ENCODE data around the gene SLC22A12.
"Not testable (repeated sequence)": the region's sequence is repeated elsewhere in the genome, so short reads cannot be mapped to it uniquely, and the experiment has no call there.

SLC22A12 gene

GRCh38 chr11:64594159-64594939 lies 3.3 kb downstream of the SLC22A12 start:
- Histone ChIP-seq H3K9me3 (replicated peaks; ENCODE audit: insufficient read depth, low read length) (no peaks in the 10 kb centered on the region), H3K9ac (ENCODE audit: low read length) (no peak overlapping the region), H3F3A (ENCODE audit: insufficient read depth, low read length) (no peaks in the 10 kb centered on the region), H2AFZ (ENCODE audit: low read length) (no peak overlapping the region), H3K79me2 (ENCODE audit: low read length) (no peaks in the 10 kb centered on the region), H4K20me1 (ENCODE audit: insufficient read depth, low read length) (no peaks in the 10 kb centered on the region), H3K4me1 (ENCODE audit: low read length) (no peaks in the 10 kb centered on the region), H3K36me3 (replicated peaks; ENCODE audit: insufficient read depth, low read length) (no peaks in the 10 kb centered on the region), H3K4me2 (ENCODE audit: low read depth, low read length) (no peak overlapping the region), H3K27me3 (replicated peaks; ENCODE audit: insufficient read depth, low read length) (peaks cover 74% of the 10 kb centered on the region), H3K4me3 (ENCODE audit: low read length) (no peak overlapping the region), H3K27ac (ENCODE audit: low read length) (no peak overlapping the region), H3K9me2 (replicated peaks; ENCODE audit: insufficient read depth, low read length) (no peaks in the 10 kb centered on the region)
- no peak for DNase-seq
- TF ChIP-seq EZH2 (optimal IDR thresholded peaks at IDR 0.05; ENCODE audit: low read depth, low read length) = no peak
- no peak for TF ChIP-seq EZH2phosphoT487 (IDR thresholded peaks at IDR 0.05; ENCODE audit: low read length)
- TF ChIP-seq CTCF (IDR thresholded peaks at IDR 0.05; ENCODE audit: low read length) = no peak

GRCh38 chr11:64595922-64596321 lies 4.9 kb downstream of the SLC22A12 start:
- H3K79me2 ChIP-seq (ENCODE audit: low read length); H3K36me3 ChIP-seq (replicated peaks; ENCODE audit: insufficient read depth, low read length); DNase-seq; H3K9me2 ChIP-seq (replicated peaks; ENCODE audit: insufficient read depth, low read length); H3F3A ChIP-seq (ENCODE audit: insufficient read depth, low read length); H2AFZ ChIP-seq (ENCODE audit: low read length); H3K4me2 ChIP-seq (ENCODE audit: low read depth, low read length); H3K4me3 ChIP-seq (ENCODE audit: low read length); H3K27ac ChIP-seq (ENCODE audit: low read length); H3K4me1 ChIP-seq (ENCODE audit: low read length); H3K9ac ChIP-seq (ENCODE audit: low read length); H3K9me3 ChIP-seq (replicated peaks; ENCODE audit: insufficient read depth, low read length); H4K20me1 ChIP-seq (ENCODE audit: insufficient read depth, low read length): not testable (repeated sequence)
- peaks cover 74% of the 10 kb centered on the region for H3K27me3 ChIP-seq (replicated peaks; ENCODE audit: insufficient read depth, low read length)

- peaks cover 73% of the 10 kb centered on the region for H3K27me3 ChIP-seq (replicated peaks; ENCODE audit: insufficient read depth, low read length)
Observed at GRCh38 chr11:64597671-64598101, 6.7 kb downstream of the SLC22A12 start.

GRCh38 chr11:64598106-64598796 lies 7.2 kb downstream of the SLC22A12 start:
- Histone ChIP-seq H2AFZ (ENCODE audit: low read length) (no peak overlapping the region), H3K9ac (ENCODE audit: low read length) (no peak overlapping the region), H4K20me1 (ENCODE audit: insufficient read depth, low read length) (no peaks in the 10 kb centered on the region), H3K36me3 (replicated peaks; ENCODE audit: insufficient read depth, low read length) (no peaks in the 10 kb centered on the region), H3K27me3 (replicated peaks; ENCODE audit: insufficient read depth, low read length) (peaks cover 73% of the 10 kb centered on the region), H3K9me2 (replicated peaks; ENCODE audit: insufficient read depth, low read length) (no peaks in the 10 kb centered on the region), H3K4me2 (ENCODE audit: low read depth, low read length) (no peak overlapping the region), H3K4me1 (ENCODE audit: low read length) (no peaks in the 10 kb centered on the region), H3K79me2 (ENCODE audit: low read length) (no peaks in the 10 kb centered on the region), H3K27ac (ENCODE audit: low read length) (no peak overlapping the region), H3F3A (ENCODE audit: insufficient read depth, low read length) (no peaks in the 10 kb centered on the region), H3K9me3 (replicated peaks; ENCODE audit: insufficient read depth, low read length) (no peaks in the 10 kb centered on the region), H3K4me3 (ENCODE audit: low read length) (no peak overlapping the region)
- DNase-seq = no peak
- TF ChIP-seq EZH2phosphoT487 (IDR thresholded peaks at IDR 0.05; ENCODE audit: low read length) (no peak), CTCF (IDR thresholded peaks at IDR 0.05; ENCODE audit: low read length) (no peak), EZH2 (optimal IDR thresholded peaks at IDR 0.05; ENCODE audit: low read depth, low read length) (no peak)

More at GRCh38 chr11:64597671-64598101, 6.7 kb downstream of the SLC22A12 start:
- no peak for DNase-seq
- Histone ChIP-seq H3K4me3 (ENCODE audit: low read length) (no peak overlapping the region), H3K79me2 (ENCODE audit: low read length) (no peaks in the 10 kb centered on the region), H3K27ac (ENCODE audit: low read length) (no peak overlapping the region), H3K9me3 (replicated peaks; ENCODE audit: insufficient read depth, low read length) (no peaks in the 10 kb centered on the region), H3K4me2 (ENCODE audit: low read depth, low read length) (no peak overlapping the region), H3K9me2 (replicated peaks; ENCODE audit: insufficient read depth, low read length) (no peaks in the 10 kb centered on the region), H3K4me1 (ENCODE audit: low read length) (no peaks in the 10 kb centered on the region), H3K9ac (ENCODE audit: low read length) (no peak overlapping the region), H2AFZ (ENCODE audit: low read length) (no peak overlapping the region), H3K36me3 (replicated peaks; ENCODE audit: insufficient read depth, low read length) (no peaks in the 10 kb centered on the region), H3F3A (ENCODE audit: insufficient read depth, low read length) (no peaks in the 10 kb centered on the region), H4K20me1 (ENCODE audit: insufficient read depth, low read length) (no peaks in the 10 kb centered on the region)
- TF ChIP-seq EZH2phosphoT487 (IDR thresholded peaks at IDR 0.05; ENCODE audit: low read length) = no peak
- no peak for TF ChIP-seq EZH2 (optimal IDR thresholded peaks at IDR 0.05; ENCODE audit: low read depth, low read length)

Measured in MM.1S (cell line).